Renal cortex interstitium (tissue), 11 donors: Measurements from ENCODE around the gene DBN1. TPM values are rescaled to one million over a fixed set of nuclear protein-coding genes. Genes with fewer than 3 reads are reported as not detected.
A peak's percentile ranks its signal among the peaks of the same experiment; 100 is the strongest.

Source experiments
- DNase-seq, 11 donors: peaks; one replicate each; pipeline ENCODE4 v3.0.0-alpha.2; 2013; ENCODE audit warnings: low read depth in 9 of 11, low spot score in 4 of 11; ENCODE audit errors: extremely low read depth in 1 of 11
- polyA plus RNA-seq, 3 donors: library from polyadenylated mRNA; unstranded; fragments of 120-200 nt; gene quantifications; one replicate each; pipeline ENCODE4 v1.2.1, GENCODE V29; 2013; ENCODE audit not compliant: insufficient read length in 3 of 3

The DBN1 gene
- polyA plus RNA-seq, 3 donors: 169 to 239 (median 183) TPM

DNA sequence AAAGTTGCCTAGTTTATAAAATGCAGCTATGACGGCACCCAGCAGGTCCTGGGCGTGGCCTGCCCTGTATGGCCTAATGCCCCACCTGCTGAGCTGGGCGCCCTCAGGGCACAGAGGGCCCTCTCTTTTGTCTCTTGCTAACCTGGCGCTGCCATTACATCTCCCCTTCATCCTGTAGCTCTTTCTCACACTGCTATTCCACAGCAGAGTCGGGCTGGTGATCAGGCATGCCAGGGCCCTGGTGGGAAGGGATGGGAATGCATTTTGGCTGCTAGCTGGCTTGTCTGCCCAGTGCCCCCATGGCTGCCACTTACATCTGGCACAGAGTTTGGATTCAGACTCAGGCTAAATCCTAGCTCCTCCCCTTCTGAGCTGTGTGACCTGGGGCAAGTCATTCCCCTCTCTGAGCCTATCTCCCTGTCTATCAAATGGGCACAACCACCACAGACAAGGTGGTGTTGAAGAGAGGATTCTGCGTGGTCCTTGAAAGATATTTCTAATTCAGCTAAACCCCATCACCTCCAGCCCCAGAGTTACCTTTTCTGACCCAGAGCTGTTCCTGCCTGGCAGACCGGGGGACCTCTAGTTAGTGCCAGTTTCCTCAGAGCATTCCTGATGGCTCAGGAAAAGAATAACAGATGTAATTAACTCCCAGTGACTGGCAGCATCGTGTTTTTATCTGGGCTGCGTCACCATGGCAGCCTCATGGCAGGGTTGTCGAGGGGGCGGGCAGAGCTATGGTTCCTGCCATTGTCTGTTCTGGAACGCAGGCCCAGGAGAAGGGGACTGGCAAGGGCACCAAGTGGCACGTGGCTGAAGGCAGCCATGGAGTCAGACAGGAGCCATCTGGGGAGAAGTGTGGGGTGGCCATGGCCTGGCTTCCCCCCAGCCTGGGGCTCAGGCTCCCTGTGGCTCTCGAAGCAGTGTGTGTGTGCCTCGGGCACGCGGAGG is 20.5 kb downstream of the DBN1 start:
- no peak for DNase-seq

DNA sequence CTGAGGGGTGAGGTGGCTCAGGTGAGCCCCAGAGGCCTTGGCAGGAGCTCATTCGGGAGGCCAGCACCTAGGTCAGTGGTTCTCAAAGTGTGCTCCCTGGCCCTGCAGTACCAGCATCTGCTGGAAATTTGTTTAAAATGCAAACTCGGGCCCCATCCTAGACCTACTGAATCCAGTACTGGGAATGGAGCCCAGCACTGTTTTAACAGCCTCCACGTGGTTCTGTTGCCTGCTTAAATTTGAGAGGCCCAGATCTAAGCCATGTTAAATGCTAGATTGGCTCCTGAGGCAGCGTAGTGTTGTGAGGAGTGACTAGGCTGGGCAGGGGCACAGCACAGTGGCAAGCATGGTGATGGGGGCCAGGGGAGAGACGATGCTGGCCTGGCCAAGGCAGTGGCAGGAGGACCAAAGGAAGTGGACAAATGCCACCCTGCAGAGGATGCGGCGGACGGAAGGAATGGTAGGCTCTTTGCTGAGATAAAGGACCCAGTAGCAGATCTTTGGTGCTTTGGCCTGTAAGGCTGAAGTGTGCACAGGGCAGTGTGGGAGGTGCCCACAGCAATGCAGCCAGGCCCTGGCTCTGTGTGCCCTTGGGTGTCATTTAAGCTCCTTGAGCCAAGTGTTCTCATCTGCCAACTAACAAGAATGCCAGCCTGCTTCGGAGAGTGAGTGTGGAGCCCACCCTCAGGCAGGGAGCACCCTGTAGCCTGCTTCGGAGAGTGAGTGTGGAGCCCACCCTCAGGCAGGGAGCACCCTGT is 22.6 kb downstream of the DBN1 start:
- DNase-seq: no peak

- no peak for DNase-seq
Measured at GRCh38 chr5:177449140-177450061, 24.0 kb downstream of the DBN1 start.

DNA sequence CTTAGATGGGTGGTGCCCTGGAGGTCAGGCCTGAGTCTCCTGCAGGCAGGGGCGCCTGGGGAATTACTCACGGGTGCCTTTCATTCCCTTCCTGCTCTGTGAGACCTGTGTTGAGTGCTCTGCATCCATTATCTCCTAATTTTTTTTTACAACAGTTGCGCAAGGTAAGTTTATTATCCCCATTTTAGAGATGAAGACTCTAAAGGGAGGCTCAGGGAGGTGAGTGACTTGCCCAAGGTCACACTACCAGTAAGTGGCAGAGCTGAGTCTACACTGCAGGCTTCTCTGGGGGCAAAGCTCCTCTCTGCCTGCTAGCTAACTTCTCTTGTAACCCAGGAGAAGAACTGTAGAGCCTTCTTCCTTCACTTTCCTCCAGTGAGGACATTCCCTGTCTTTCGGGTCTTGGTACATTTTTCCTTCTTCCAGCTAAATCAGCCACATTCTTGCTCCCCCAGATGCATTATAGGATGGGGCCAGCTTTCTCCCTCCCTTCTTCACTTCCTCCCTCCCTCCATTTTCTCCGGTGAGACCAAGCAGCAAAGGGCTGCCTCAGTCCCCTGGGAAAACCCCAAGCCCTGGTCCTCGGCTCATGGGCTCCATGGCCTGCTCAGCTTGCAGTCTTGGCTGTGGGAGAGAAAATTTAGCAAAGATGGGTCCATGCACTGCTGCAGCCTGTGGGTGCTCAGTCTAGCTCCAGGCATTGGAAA is 25.0 kb downstream of the DBN1 start:
- DNase-seq: no peak

- DNase-seq: no peak
Measured at GRCh38 chr5:177447611-177448243, 25.7 kb downstream of the DBN1 start.

DNA sequence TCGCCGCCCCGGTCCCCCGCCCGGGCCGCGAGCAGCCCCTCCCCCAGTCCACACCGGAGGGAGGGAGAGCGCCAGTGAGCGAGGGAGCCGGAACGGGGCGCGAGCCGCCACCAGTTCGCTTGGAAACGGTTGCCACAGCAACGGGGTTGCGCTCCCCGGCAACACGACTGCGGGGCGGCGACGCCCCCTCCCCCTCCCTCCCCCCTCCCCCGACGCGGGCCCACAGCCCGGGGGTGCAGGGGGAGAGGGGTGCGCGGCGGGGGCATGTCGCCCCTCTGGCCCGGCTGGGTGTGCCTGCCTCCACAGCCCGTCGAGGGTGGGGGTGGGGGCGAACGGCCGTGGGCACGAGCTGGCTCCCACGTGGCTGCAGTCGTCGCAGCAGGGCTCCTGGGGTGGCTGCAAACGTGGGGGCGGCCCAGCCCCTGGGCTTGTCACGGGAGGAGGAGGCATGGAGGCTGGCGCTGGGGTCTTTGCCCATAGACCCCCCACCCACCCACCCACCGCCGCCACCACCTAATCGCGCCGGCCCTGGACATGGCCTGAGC is 26.3 kb downstream of the DBN1 start:
- DNase-seq: peak in 4 of 11 donors; percentile 61 to 66 (median 64)

GRCh38 chr5:177446200-177447065 is 27.0 kb downstream of the DBN1 start, which contains the start of gene PRR7:
Gene PRR7 (plus strand): TSS chr5:177446814. CDS start chr5:177455068, 8,254 bp downstream.
- peak in 4 of 11 donors; percentile 51 to 67 (median 62) for DNase-seq

DNA sequence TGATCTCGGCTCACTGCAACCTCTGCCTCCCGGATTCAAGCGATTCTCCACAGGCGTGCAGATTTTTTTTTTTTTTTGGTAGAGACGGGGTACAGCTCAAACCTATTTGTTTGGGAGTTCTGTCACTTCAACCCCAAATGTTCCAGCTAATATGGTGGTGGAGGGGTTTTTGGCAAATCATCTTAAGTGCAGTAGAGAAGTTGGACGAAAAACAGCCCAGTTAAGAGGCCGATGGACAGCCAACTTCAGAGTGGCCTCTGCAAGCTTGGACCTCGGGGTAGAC is 27.6 kb downstream of the DBN1 start:
- no peak for DNase-seq

DNA sequence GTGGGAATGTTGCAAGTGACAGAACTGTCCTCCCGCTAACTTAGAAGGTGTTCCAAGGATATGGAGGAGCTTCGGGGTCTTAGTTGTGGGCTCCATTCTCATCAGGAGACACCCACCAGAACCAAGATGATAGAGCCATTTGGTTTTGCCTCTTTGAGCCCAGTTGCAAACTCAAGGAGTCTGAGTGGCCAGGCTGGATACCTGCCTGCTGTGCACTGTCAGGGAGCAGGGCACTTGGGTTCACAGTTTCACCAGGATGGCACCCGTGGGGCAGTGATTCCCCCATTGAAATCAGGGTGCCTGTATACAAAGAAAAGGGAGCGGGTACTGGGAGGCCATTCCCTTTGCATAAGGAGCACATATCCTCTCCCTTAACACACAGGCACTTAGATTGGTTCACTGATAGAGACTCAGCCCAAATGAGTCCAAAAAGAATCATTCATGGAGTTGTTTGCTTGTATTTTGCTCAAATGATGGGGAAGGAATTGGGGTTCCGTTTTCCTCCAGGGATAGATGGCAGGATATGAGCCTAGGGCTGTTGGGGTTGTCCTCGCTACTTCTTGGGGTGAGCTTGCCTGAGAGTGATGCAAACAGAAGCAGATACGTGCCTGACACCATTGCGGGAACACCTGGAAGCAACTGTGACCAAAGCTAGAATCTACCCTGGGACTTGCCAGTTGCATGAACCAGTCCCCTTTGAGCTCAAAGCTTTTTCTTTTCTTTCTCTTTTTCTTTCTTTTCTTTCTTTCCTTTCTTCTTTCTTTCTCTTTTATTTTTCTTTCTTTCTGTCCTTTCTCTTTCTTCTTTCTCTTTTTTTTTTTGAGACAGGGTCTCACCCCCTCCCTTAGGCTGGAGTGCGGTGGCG is 28.1 kb downstream of the DBN1 start:
- no peak for DNase-seq

GRCh38 chr5:177444106-177445051 is 29.1 kb downstream of the DBN1 start:
- DNase-seq: no peak

GRCh38 chr5:177443144-177443983 is 30.1 kb downstream of the DBN1 start:
- DNase-seq: no peak

GRCh38 chr5:177442066-177442826 is 31.2 kb downstream of the DBN1 start:
- DNase-seq: no peak

GRCh38 chr5:177440990-177441780 is 32.2 kb downstream of the DBN1 start:
- DNase-seq: no peak
